GM21723 (cell line): ENCODE measurements around the gene MAGI2.

Experiments used
- ATAC-seq: cut with Tn5 transposase; IDR thresholded peaks from one replicate; pipeline ENCODE4 v1.9.1; 2021; ENCODE audit warnings: mild to moderate bottlenecking, moderate library complexity; ENCODE audit not compliant: unreplicated experiment

MAGI2 gene

GRCh38 chr7:78396210-78396609 lies 1057.3 kb downstream of the MAGI2 start:
- no peak for ATAC-seq

- no peak for ATAC-seq
Measured at GRCh38 chr7:78395298-78396036, 1058.0 kb downstream of the MAGI2 start.

DNA sequence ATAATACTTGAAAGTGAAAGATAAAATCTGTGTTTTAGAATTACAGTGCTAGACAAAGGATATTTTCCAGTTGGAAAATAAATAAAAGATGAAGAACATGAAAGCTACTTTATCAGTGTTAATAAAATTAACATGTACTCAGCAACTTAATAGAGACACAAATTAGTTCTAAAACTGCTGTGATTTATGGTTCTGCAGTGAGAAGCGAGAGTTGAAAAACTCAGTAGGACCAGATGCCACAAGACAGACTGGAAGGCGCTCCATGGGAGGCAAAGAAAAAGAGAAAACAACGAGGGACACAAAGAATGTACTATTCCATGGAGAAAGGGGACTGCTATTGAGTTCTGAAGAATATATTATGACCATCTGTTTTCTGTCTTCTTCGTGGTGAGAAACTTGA lies 1064.4 kb downstream of the MAGI2 start:
- ATAC-seq, result no peak

GRCh38 chr7:78386520-78386919 lies 1066.9 kb downstream of the MAGI2 start:
- no peak for ATAC-seq

DNA sequence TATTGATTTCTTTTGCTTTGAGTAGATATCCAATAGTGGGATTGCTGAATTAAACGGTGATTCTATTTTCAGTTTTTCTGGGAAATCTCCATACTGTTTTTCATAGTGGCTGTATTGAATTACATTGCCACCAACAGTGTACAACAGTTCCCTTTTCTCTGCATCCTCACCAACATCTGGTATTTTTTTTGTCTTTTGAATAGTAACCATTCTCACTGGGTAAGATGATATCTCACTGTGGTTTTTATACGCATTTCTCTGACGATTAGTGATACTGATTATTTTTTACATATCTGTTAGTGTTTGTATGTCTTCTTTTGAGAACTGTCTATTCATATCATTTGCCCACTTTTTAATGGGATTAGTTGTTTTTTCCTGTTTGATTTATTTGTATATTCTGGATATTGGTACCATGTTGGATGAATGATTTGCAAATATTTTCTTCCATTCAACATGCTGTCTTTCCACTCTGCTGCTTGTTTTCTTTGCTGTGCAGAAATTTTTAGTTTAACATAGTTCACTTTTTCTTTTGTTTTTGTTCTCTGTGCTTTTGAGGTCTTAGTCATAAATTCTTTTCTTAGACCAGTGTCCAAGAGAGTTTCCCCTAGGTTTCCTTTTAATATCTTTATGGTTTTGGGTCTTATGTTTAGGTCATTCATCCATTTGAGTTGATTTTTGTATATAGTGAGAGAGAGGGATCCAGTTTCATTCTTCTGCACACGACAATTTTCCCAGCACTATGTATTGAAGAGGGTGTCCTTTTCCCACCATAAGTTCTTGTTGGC lies 1070.2 kb downstream of the MAGI2 start:
- no peak for ATAC-seq

- ATAC-seq, result no peak
Measured at GRCh38 chr7:78379148-78379547, 1074.3 kb downstream of the MAGI2 start.

DNA sequence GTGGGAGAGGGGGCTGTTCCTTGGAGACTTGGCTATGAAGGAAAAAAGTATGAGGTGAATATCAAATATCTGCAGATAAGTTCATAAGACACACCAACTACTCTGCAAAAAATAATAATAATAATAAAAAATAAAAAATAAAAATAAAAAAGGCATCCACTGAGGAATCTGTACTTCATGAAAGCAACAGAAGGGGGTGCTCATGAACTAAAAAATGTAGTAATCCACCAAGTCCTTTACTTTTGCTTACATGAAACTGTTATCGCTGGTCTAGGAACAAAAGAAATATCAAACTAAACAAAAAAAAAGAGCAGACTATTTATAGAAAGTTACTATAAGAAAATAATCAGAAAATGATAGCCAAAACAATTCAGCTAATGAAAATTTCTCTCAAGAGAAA lies 1075.9 kb downstream of the MAGI2 start:
- no peak for ATAC-seq

DNA sequence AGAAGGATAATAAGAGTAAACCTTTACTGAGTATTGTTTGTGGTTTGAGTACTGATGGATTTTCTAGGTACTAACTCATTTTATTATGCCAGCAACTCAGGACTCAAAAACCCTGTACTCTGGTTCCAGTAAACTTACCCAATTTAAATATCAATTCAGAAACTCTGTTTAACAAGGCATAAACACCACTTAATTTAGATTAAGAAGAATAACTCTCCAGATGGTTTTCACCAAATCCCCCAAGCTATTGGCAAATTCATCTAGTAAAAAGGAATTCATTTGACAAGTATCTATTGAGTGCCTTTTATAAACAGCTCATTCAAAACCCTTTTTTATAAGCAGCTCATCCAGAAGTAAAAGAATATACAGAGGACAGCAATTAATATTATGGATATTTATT lies 1082.5 kb downstream of the MAGI2 start:
- no peak for ATAC-seq

DNA sequence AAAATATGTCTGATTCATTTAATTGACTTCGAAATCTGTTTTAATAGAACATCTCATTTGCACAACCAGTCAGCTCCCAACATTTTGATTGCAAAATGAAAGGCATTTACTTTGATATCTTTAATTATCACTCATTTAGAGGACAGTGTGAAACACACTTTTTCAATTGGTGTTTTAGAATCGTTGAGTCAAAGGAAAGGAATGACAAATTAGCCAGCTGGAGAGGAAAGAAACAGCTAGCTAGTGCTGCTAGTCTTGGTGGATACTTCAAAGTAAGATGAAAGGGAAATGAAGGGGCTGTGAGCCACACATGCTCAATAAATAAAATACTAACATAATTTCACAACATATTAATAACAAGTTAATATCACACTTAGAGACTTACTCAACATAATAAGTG lies 1084.7 kb downstream of the MAGI2 start:
- no peak for ATAC-seq

DNA sequence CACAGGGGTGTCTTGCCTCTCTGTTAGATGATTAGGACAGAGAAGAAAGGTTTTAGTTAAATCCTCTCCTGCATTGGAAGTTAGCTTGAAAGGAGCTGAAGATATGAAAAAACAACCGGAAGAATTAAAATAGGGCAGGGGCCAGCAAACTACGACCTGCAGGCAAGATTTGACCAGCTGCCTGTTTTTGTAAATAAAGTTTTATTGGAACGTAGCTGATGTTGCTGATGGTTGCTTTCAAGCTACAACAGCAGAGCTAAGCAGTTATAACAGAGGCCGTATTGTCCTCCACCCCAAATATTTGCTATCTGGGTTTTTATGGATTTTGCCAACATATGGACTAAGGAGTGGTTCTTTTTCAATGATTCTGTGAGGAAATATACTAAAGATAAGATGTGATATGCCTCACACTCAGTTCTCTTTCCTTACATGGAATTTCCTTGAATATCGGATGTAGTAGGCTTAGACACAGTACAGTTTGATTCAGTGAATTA lies 1086.1 kb downstream of the MAGI2 start:
- ATAC-seq, result no peak

DNA sequence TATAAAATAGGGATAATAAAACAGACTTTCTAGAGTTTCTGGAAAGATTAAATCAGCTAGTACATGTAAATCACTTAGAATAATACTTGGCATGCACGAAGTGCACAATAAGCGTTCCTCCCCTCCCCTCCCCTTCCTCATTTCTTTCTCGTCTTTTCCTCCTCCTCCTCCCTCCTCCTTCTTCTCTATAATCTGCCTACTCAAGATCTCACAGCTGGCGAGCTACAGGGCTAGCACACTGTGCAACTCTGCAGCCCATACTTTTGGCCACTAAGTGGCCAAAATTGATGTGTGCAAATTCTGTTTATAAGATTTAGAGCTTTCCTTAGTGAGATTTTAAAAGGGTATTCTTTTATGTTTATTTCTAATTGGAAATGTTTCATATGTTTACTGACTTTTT lies 1089.6 kb downstream of the MAGI2 start:
- ATAC-seq, result no peak

- no peak for ATAC-seq
Measured at GRCh38 chr7:78359836-78360235, 1093.6 kb downstream of the MAGI2 start.

GRCh38 chr7:78357709-78358108 lies 1095.8 kb downstream of the MAGI2 start:
- no peak for ATAC-seq

DNA sequence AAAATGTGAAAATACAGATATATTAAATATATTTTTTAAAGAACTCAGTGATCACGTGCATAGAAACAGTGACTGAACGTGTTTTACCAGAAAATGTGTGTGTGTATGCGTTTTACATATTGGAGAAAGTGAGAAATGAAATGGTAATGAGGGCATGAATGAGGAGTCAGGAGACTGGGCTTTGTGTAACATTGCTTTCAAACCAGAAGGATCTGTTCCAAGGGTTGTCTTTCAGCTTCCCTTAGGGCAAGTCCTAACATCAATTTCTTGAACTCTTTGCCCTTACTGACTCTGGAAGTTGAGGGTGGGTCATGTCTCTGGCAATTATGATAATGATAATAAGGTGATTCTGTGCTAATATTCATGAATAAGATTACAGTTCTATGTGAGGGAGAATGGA lies 1097.6 kb downstream of the MAGI2 start:
- no peak for ATAC-seq

- ATAC-seq, result no peak
Measured at GRCh38 chr7:78350926-78351325, 1102.5 kb downstream of the MAGI2 start.

DNA sequence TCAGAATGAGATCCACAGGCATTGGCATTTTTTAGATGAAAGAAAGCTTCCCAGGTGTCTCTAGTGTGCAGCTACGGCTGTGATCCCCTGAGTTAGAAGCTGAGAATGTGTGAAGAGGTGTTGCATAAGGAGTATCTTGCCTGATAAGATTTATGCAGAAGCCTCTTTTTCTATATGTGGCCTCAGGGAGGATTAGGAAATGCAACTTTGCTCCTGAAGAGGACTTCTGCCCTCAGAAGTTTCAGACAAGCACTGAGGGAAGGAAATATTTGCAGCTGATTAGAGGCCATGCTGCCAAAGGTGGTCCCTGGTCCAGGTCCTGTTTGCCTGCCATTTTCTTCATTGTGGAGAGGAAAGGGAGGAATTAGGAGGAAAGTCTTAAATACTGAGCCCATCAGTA lies 1103.1 kb downstream of the MAGI2 start:
- no peak for ATAC-seq

GRCh38 chr7:78346827-78347226 lies 1106.6 kb downstream of the MAGI2 start:
- ATAC-seq, result no peak

DNA sequence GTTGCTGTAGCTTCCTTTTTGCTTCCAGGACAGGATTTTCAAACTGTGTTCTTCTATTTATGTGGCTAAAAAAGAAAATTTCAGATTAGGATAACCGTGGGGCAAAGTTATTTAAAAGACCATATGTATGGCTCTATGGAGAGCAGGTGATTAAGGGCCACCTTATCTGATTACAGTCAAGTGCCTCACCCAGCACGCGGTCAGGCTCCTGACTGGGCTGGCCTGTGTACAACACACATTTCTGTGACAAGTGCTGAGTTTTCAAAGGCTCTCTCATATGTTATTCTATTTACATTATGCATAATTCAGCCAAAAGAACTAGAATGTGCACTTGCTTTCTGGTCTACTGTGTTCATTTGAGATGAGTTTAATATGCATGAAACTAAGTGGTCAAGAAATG lies 1107.5 kb downstream of the MAGI2 start:
- ATAC-seq, result no peak

- ATAC-seq, result no peak
Measured at GRCh38 chr7:78345293-78345911, 1108.1 kb downstream of the MAGI2 start.

DNA sequence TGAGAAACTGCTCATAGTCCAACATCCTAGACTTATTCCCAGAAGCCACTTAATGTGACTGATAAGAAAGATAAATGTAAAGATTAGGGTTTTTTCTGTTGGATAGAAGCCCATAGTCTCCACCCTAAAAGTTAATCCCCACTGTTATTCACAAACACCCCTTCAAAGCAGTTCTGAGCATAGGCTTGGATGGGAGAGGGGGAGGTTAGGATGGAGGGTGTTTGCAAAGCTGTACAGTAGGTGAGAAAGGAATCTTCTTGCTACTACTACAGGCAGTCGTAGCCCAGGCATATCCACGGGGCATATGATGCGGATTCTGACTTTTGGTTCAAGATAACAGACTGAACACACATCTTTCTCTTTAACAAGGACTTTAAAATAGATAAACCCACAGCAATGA lies 1119.0 kb downstream of the MAGI2 start:
- no peak for ATAC-seq

DNA sequence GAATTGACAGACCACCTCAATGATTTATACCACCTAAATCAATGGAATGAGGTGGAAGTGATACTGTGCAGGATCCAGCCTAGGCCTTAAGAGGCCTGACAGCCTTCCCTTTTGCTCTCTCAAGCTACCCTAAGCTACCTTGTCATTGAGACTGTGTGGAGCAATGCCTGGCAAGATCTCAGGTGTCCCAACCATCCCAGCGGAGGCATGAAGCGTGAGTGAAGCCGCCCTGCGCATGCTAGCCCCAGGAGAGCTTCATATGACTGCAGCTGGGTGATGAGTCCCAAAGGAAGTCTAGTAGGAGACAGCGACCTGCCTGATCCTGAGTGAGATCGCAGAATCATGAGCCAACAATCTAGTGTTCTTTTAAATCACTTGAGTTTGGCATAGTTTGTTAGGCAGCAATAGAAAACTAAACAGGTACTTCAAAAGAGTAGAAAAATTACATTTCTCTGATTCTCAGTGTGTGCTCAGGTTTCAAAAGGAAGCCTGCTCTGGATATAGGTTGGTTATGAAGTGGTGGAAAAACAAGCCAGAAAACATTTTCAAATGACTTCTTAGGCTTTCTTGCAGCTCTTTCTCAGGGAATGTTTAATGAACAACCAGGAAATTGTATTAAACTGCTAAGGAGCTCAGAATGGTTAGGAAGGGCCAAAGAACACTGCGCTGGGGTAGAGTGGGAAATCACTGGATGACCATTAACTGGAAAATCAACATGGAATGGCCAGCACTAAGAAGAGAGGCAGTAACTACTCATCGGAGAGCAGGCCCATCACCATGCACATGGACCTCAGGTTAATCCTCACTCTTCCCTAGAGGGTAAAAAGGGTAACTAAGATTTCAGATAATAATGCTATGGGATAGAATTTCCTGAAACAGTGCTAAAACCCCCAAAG lies 1119.7 kb downstream of the MAGI2 start:
- no peak for ATAC-seq
